GM23338 (cell line): Measurements from ENCODE around the gene ASB3.

ENCODE experiments used
- CREB1 ChIP-seq: fragments of 250-450 bp; sonication (Bioruptor Pico); IDR thresholded peaks from 2 replicates; pipeline ENCODE4 v1.5.0; 2020; ENCODE audit warnings: low read depth, mild to moderate bottlenecking, moderate library complexity
- CTCF ChIP-seq, 2 experiments: fragments of 200-600 bp in 1 of 2; sonication (generic) in 1 of 2; conservative IDR thresholded peaks; 2 replicates each; pipeline versions ENCODE4 v1.5.1 to v1.6.1; 2016 to 2017; ENCODE audit warnings: antibody characterized with exemption in 2 of 2, low read depth in 2 of 2, mild to moderate bottlenecking in 2 of 2, moderate library complexity in 1 of 2
- ETS1 ChIP-seq: IDR thresholded peaks from 2 replicates; pipeline ENCODE4 v1.6.1; 2016; ENCODE audit warnings: antibody characterized with exemption
- POLR2AphosphoS5 ChIP-seq: IDR thresholded peaks from 2 replicates; pipeline ENCODE4 v1.6.1; 2016; ENCODE audit warnings: antibody characterized with exemption, low read depth

GRCh38 chr2:53826587-53827397 lies 40.0 kb upstream of the ASB3 start:
- TF ChIP-seq ETS1 (no peak), CTCF (conservative IDR thresholded peaks at IDR 0.05; ENCODE audit: low read depth in 2 of 2) (no peak), POLR2AphosphoS5 (no peak), CREB1 (CRISPR knock-in tag) (no peak)
